GM21786 (cell line): ENCODE results near the gene MYL9.
A peak's percentile ranks its signal among the peaks of the same experiment; 100 is the strongest.
"Not testable (repeated sequence)": the region's sequence is repeated elsewhere in the genome, so short reads cannot be mapped to it uniquely, and the experiment has no call there.

ENCODE experiments used
- ATAC-seq: cut with Tn5 transposase; IDR thresholded peaks from one replicate; pipeline ENCODE4 v1.9.1; 2021; ENCODE audit not compliant: unreplicated experiment

Gene MYL9

DNA sequence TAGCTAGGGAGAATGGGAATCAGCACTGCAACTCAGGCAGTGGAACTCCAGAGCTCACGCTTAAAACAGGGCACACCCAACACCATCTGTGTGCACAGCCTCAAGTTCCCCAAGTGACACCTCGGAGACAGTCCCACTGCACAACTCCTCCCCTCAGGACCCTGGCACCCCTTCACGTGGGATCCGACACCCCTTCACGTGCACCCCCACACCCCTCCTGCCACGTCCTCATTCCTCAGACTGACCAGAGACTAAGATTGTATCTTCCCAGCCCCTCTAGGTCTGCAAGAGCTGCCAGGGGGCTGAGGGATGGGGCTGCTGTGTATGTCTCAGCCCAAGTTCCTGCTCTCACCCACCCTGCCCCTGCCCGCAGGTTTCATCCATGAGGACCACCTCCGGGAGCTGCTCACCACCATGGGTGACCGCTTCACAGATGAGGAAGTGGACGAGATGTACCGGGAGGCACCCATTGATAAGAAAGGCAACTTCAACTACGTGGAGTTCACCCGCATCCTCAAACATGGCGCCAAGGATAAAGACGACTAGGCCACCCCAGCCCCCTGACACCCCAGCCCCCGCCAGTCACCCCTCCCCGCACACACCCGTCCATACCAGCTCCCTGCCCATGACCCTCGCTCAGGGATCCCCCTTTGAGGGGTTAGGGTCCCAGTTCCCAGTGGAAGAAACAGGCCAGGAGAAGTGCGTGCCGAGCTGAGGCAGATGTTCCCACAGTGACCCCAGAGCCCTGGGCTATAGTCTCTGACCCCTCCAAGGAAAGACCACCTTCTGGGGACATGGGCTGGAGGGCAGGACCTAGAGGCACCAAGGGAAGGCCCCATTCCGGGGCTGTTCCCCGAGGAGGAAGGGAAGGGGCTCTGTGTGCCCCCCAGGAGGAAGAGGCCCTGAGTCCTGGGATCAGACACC is 7.6 kb downstream of the MYL9 start:
- no peak for ATAC-seq

GRCh38 chr20:36549628-36549941 is 8.3 kb downstream of the MYL9 start:
- ATAC-seq = no peak

- ATAC-seq = no peak
Observed at GRCh38 chr20:36549942-36550789, 8.8 kb downstream of the MYL9 start.

- ATAC-seq = no peak
Observed at GRCh38 chr20:36550790-36551299, 9.5 kb downstream of the MYL9 start.

GRCh38 chr20:36555248-36555647 is 13.9 kb downstream of the MYL9 start:
- ATAC-seq = no peak

GRCh38 chr20:36562724-36563123 is 21.4 kb downstream of the MYL9 start:
- ATAC-seq = no peak

- no peak for ATAC-seq
Observed at GRCh38 chr20:36563374-36563773, 22.1 kb downstream of the MYL9 start.

DNA sequence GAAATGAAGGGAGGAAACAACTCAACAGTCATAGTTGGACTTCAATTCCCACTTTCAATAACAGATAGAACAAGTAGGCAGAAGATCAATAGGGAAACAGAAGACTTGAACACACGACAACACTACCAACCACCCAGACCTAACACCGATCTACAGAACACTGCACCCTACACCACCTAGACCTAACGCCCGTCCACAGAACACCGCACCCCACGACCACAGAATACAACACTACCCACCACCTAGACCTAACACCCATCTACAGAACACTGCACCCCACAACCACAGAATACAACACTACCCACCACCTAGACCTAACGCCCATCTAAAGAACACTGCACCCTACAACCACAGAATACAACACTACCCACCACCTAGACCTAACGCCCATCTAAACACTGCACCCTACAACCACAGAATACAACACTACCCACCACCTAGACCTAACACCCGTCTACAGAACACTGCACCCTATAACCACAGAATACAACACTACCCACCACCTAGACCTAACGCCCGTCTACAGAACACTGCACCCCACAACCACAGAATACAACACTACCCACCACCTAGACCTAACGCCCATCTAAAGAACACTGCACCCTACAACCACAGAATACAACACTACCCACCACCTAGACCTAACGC is 22.9 kb downstream of the MYL9 start:
- ATAC-seq = not testable (repeated sequence)

DNA sequence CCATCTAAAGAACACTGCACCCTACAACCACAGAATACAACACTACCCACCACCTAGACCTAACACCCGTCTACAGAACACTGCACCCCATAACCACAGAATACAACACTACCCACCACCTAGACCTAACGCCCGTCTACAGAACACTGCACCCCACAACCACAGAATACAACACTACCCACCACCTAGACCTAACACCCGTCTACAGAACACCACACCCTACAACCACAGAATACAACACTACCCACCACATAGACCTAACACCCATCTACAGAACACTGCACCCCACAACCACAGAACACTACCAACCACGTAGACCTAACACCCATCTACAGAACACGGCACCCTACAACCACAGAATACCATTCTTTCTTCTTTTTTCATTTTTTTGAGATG is 23.4 kb downstream of the MYL9 start:
- ATAC-seq = not testable (repeated sequence)

DNA sequence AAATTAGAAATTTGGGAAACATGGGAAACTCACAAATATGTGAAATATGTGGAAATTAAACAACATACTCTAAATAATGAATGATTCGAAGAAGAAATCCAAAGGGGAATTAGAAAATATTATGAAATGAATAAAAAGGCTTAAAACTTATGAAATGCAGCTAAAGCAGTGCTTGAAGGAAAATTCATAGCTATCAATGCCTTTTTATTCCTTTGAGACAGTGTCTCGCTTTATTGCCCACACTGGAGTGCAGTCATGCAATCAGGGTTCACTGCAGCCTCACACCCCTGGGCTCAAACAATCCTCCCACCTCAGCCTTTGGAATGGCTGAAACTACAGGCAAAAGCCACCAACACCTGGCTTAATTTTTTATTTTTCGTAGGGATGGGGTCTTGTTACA is 24.2 kb downstream of the MYL9 start:
- no peak for ATAC-seq

DNA sequence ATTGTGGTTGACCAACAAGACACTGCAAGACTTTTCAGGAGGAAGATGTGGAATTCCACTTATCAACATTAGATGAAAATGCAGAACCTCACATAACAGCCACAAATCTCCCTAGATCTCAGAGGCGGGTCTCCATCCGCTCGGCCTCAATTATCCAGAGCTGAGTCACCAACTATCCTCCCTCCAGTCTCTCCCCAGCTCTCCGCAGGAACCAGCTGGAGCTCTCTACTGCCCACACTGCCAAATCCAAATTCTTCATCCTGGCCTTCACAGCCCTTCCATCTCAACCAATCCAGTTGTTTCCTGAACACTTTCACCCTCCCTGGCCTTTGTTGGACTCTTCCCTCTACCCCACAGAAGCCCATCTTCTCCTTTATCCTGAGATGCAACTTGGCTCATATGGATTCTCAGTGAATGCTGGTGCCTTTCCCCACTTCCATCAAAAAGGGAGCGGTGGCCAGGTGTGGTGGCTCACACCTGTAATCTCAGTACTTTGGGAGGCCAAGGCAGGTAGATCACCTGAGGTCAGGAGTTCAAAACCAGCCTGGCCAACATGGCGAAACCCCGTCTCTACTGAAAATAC is 28.6 kb downstream of the MYL9 start:
- ATAC-seq = no peak

DNA sequence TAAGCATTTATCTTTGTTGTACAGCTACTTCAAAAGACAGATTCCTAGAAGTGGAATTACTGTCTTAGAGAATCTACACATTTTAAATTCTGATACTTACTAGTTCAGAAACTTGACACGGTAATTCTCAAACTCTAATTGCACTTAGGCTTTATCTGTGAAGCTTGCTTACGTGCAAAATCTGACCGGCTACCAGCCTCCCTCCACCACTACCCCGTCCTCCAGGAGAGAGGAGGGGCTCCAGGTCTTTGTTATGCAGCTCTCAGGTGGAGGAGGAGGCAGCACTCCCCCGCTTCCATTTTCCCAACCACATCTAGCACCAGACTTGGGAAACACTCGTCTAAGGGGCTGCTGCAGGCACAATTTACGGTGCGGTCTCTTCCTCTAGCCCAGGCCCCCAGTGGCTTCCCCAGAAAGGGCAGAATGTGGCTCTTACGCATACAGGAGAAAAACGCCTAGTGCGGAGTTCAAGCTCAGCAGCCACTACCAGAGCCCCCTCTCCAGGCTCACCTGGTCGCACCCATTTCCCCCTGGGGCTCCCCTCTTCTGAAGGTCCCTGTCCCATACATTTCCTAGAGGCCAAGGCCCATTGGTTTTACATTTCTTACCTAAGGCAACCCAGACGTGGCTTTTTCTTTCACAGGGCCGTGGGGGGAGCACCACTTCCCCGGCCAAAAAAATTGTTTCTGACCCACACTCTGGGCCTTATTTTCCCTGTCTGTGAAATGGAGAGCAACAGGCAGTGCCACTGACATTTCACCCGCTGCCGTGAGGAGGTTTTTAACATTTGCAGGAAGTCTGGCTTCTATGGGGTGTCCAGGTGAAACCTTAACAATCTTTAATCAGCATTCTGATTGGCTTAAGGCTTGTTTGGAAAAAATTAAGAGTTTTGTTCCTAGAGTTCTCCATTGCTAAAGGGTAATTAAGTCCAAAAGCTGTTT is 30.5 kb downstream of the MYL9 start:
- ATAC-seq = no peak

- peak; percentile 18 for ATAC-seq
Observed at GRCh38 chr20:36572701-36573102, 31.4 kb downstream of the MYL9 start.

- ATAC-seq = peak; percentile 64
Observed at GRCh38 chr20:36573103-36573797, 31.9 kb downstream of the MYL9 start, which contains the start of gene TGIF2. Gene TGIF2 (plus strand): TSS chr20:36573597. CDS start chr20:36578775, 5,178 bp downstream.

- no peak for ATAC-seq
Observed at GRCh38 chr20:36573798-36574365, 32.6 kb downstream of the MYL9 start.

GRCh38 chr20:36574366-36575135 is 33.2 kb downstream of the MYL9 start:
- ATAC-seq = no peak

DNA sequence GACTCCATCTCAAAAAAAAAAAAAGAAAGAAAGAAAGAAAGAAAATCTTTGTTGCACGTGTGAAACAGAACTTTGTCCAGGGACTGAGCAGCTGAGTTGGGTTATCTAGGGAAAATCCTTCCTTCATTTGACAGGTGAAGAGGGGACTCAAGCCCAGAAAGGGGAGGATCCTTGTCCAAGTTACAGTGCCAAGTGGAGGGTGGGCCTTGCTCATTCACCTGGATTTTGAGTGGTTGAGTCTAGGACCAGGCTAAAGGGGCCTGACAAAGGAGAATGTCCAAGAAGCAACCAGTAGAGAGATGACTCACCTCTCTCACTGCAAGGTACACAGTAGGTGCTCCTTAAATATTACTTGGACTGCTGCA is 34.7 kb downstream of the MYL9 start:
- ATAC-seq = no peak

GRCh38 chr20:36578356-36579041 is 37.2 kb downstream of the MYL9 start:
- ATAC-seq = no peak
